Raji (cell line): Measurements from ENCODE around the gene ZNF474.

Experiments used
- POLR2A ChIP-seq: IDR thresholded peaks from 2 replicates; pipeline ENCODE4 v1.6.1; 2011; ENCODE audit warnings: low read depth, low read length, control low read depth; ENCODE audit not compliant: insufficient read depth

ZNF474 gene

GRCh38 chr5:122138356-122138755, 9.0 kb downstream of the ZNF474 start:
- no peak for TF ChIP-seq POLR2A

DNA sequence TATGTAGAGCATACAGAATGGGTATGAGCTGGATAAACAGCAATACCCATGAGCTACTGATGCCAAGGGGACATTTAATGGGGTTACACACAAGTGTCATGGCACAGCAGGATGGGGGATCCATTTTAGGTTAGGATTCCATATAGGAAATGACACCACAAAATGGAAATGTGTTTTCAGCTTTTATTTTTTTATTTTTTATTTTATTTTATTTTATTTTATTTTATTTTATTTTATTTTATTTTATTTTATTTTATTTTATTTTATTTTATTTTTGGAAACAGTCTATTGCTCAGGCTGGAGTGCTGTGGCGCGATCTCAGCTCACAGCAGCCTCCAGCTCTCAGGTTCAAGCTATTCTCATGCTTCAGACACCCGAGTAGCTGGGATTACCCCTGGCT, 11.6 kb downstream of the ZNF474 start:
- no peak for TF ChIP-seq POLR2A

GRCh38 chr5:122141751-122142150, 12.4 kb downstream of the ZNF474 start:
- TF ChIP-seq POLR2A = no peak

DNA sequence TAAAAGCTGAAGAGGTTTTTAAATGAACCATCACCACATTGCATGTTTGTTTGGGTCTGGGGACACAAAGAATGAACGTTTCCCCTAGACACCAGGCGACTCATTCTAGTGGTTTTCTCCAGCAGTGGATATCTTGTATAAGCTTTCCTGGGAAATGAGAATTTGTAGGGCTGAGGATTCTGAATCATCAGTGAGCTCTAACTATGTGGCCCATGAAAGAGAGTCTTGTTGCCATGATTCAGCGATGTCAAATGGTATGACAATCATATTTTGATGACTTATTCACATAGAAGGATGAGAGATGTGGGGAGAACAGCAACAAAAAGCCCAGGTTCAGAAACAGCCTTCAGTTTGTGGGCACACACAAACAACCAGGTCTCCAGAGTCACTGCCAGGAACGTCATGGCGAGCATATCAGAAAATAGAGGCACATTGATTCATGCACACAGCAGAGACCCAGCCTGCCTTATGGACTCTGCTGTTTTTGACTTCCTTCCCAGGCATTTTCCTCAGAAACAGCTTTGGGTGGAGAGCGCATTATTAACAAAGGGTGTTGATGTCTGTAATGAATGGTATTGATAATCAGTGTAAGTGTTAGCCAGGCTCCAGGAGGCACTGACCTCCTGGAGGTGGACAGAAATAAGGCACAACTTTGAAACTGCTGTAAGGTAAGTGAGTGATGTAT, 13.3 kb downstream of the ZNF474 start:
- TF ChIP-seq POLR2A = no peak

DNA sequence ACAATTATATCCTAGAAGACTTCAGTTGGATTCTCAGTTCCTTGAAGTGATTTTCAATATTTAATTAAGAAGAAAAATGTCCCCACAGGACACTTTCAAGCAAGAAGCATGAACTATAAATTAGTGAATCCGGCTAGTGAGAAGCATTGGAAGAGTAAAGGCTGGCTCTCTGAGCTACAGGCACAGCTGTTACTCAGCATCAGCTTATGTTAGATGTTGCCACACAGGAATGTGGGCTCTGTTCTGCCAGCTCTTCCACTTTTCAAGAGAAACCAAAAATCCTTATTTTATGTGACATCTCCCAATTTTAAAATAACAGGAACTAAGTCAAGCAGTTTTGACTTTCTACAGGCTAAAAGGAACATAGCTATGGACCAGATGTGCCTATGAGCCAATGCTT, 14.9 kb downstream of the ZNF474 start:
- TF ChIP-seq POLR2A = no peak

DNA sequence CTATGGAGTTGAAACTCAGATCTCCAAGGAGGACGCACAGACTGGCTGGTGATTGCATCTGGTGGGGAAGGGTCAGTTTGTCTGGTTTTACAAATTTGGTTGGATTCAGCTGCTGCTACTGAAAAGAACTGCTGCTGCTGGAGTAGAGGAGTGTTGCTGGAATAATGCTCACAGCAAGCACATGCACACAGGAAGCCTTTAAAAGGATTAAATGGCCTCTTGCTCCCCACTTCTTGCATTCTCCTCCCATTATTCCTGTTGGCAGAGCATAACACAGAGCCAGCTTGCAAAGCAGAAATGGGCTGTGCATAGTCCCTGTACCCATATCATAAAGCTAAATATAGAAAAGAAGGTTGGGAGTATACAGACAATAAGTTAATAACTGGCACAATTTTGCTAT, 16.6 kb downstream of the ZNF474 start:
- no peak for TF ChIP-seq POLR2A

GRCh38 chr5:122149321-122150090, 20.2 kb downstream of the ZNF474 start:
- no peak for TF ChIP-seq POLR2A

DNA sequence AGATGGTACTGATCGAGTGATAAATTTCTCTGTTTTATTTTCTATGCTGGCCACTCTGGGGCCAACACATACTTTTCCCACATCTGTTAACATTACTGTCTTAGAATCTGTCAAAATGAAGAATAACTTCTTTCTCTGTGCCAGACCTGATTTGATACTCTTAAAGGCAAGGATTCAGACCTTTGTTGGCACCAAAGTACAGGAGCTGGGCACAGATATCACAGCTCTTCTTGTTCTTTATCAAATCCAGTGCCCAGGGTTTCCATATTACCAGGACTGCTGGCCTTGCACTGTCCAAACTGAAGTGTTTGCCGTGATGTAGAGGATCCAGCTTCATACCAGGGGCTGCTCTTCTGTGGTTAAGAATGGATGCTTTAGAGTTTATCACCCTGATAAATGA, 20.9 kb downstream of the ZNF474 start:
- no peak for TF ChIP-seq POLR2A

DNA sequence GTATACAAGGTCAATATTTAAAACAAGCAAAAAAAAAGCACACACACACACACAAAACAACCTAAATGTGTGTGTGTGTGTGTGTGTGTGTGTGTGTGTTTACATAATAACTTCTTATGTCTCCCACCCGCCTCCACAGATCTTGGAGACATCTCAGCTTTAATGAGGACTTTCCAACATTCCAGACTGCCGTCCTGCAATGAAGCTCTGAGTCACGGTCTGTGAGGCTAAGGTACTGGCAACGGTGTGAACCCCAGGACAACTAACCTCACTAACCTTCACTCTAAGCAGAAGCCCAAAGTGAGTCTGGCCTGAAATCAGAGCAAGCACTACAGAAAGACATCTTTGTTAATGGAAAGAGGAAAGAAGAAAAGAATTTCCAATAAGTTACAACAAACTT, 22.3 kb downstream of the ZNF474 start:
- no peak for TF ChIP-seq POLR2A

DNA sequence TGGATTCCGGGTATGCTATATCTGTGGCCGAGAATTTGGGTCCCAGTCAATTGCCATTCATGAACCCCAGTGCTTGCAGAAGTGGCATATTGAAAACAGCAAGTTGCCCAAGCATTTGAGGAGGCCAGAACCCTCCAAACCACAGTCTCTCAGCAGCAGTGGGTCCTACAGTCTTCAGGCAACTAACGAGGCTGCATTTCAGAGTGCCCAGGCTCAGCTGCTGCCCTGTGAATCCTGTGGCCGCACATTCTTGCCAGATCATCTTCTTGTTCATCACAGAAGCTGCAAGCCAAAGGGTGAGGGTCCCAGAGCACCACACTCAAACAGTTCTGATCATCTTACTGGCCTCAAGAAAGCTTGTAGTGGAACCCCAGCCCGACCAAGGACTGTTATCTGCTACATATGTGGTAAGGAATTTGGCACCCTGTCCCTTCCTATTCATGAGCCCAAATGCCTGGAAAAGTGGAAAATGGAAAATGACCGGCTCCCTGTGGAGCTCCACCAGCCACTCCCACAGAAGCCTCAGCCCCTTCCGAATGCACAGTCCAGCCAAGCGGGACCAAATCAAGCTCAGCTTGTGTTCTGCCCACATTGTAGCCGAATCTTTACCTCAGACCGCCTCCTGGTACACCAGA, 23.0 kb downstream of the ZNF474 start:
- no peak for TF ChIP-seq POLR2A

DNA sequence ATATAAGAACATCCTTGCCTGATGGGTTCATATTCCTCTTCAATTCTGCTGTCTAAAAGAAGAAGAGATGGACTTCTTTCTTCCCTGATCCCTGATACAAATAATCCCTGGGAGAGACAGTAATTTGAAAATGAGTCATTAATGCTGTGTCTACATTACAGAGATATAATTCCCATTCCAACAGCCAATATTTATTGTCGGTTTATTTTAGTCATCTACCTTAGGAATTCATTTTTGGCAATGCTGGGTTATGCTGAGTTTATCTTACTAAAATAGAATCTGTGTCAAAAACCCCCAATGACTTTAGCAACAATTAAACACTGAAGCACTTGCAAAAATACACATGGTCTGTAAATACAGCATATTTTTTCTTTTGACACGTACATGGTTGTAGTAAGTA, 23.9 kb downstream of the ZNF474 start:
- no peak for TF ChIP-seq POLR2A

GRCh38 chr5:122153774-122154173, 24.4 kb downstream of the ZNF474 start:
- no peak for TF ChIP-seq POLR2A

DNA sequence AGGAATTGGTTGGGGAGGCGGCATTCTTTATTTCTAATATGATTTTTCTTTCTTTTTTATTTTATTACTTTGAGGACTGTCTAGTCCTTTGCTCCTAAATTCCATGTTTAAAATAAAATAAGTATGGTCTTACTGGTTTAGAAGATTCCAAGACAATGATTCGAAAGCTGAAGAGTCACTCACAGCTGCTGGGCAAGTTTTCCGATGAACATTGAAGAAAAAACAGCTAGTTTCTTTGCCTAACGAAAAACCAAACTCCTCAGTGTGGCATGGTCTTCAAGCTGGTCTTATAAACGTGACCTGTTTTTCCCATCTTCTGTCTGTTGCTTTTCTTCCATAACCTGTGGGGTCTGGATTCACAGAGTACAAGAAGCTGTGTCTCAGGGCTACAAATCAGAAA, 25.1 kb downstream of the ZNF474 start:
- no peak for TF ChIP-seq POLR2A

- TF ChIP-seq POLR2A = no peak
These were observed 25.6 kb downstream of the ZNF474 start for GRCh38 chr5:122154910-122155309.

DNA sequence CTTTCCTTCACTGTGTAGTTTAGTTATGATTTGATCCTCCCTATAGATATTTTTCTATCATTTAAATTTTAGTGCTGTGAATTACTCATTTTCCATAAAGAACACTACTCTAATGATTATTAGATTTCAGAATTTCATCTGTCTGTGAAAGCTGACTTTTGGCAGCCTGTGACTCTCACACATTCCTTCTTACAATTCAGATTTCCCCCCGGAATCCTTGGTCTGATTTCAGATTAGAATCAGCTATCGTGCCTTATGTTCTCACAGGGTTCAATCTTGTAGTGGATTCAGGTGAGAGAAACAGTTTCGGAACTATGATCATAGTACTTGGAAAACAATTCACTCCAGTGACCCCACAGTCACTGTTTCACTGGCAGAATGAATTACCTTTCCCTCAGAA, 26.2 kb downstream of the ZNF474 start:
- no peak for TF ChIP-seq POLR2A

DNA sequence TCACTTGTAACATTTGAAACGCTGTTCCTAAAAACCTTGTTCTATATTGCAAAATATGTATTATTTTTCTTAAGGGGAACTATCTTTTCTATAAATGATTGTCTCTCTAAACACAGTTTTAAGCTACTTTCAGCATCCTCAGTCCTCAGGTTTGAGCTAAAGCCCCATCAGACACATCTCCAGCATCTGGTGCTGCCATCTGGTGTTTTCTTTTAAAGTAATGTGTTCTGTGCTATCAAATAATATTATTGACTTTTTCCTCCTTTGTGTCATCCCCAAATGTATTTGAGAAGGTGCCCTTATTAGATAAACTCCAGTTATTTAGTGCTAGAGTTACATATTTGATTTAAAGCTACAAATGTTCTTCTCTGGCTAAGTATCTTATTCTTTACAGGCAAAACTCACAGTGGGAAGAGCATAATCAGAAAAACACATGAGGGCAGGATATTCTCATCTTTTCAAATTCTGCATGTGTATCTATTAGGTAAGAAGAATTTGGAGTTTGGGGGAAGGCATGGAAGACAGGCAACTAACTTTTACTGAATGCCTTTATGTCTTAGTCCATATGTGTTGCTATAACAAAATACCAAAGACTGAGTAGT, 27.5 kb downstream of the ZNF474 start:
- no peak for TF ChIP-seq POLR2A
